K562 (cell line): ENCODE measurements around the gene ALS2CL. TPM values are rescaled to one million over a fixed set of nuclear protein-coding genes. Genes with fewer than 3 reads are reported as not detected.

Experiments used
- ADNP ChIP-seq: fragments of 200-800 bp; sonication (Bioruptor generic); IDR thresholded peaks from 2 replicates; pipeline ENCODE4 v1.6.1; 2016; ENCODE audit warnings: missing genetic modification characterization, missing compliant biosample characterization
- BCL6 ChIP-seq: fragments of 250-450 bp; sonication (Bioruptor Pico); IDR thresholded peaks from 2 replicates; pipeline ENCODE4 v1.4.0; 2020
- CTBP1 ChIP-seq: fragments of 450-650 bp; IDR thresholded peaks from 2 replicates; pipeline ENCODE4 v1.6.1; 2016; ENCODE audit warnings: borderline replicate concordance
- ESRRA ChIP-seq: fragments of 450-650 bp; IDR thresholded peaks from 2 replicates; pipeline ENCODE4 v1.6.1; 2014; ENCODE audit warnings: low read depth, mild to moderate bottlenecking, moderate library complexity, borderline replicate concordance
- ETS1 ChIP-seq: conservative IDR thresholded peaks from 2 replicates; pipeline ENCODE4 v1.6.1; 2011; ENCODE audit warnings: low read depth, mild to moderate bottlenecking, low read length; ENCODE audit not compliant: control insufficient read depth
- KHSRP ChIP-seq: fragments of 450-650 bp; IDR thresholded peaks from 2 replicates; pipeline ENCODE4 v1.6.1; 2017
- NFYB ChIP-seq: IDR thresholded peaks from 2 replicates; pipeline ENCODE4 v1.6.1; 2011; ENCODE audit warnings: mild to moderate bottlenecking, moderate library complexity; ENCODE audit not compliant: insufficient read length; ENCODE audit errors: extremely low read depth
- PHF21A ChIP-seq: fragments of 450-650 bp; IDR thresholded peaks from 2 replicates; pipeline ENCODE4 v1.6.1; 2017; ENCODE audit warnings: low read depth, borderline replicate concordance
- RERE ChIP-seq: sonication (generic); formaldehyde crosslinking; IDR thresholded peaks from 2 replicates; pipeline ENCODE4 v1.8.0; 2023; ENCODE audit warnings: missing genetic modification reagents, mild to moderate bottlenecking, borderline replicate concordance
- SRSF3 ChIP-seq: fragments of 200-400 bp; formaldehyde crosslinking; IDR thresholded peaks from 2 replicates; pipeline ENCODE4 v1.6.1; 2016; ENCODE audit warnings: mild to moderate bottlenecking, low read length, moderate library complexity; ENCODE audit not compliant: insufficient read depth
- TAL1 ChIP-seq: fragments of 450-650 bp; IDR thresholded peaks from 2 replicates; pipeline ENCODE4 v1.6.1; 2016; ENCODE audit warnings: mild to moderate bottlenecking
- THAP7 ChIP-seq: fragments of 250-450 bp; sonication (Bioruptor Pico); IDR thresholded peaks from 2 replicates; pipeline ENCODE4 v1.5.0; 2021
- ZHX1 ChIP-seq: fragments of 150-350 bp; conservative IDR thresholded peaks from 2 replicates; pipeline ENCODE4 v1.6.1; 2014; ENCODE audit warnings: low read length
- ZNF134 ChIP-seq: fragments of 250-450 bp; sonication (Bioruptor Pico); conservative IDR thresholded peaks from 2 replicates; pipeline ENCODE4 v1.4.0; 2020
- ZNF212 ChIP-seq: fragments of 450-650 bp; formaldehyde crosslinking; IDR thresholded peaks from 2 replicates; pipeline ENCODE4 v1.4.0; 2020; ENCODE audit warnings: mild to moderate bottlenecking
- ZNF75A ChIP-seq: fragments of 450-650 bp; formaldehyde crosslinking; IDR thresholded peaks from 2 replicates; pipeline ENCODE4 v1.4.0; 2020; ENCODE audit warnings: mild to moderate bottlenecking
- ZNF77 ChIP-seq: fragments of 250-450 bp; sonication (Bioruptor Pico); IDR thresholded peaks from 2 replicates; pipeline ENCODE4 v1.5.0; 2020
- polyA plus RNA-seq, 8 experiments: library from polyadenylated mRNA; depleted of rRNA in 4 of 8; stranded (reverse) in 5 of 8; unstranded in 3 of 8; fragments of >200 nt; fragmentation: Nextera tagmentation in 2 of 8; fragmentation: Illumina TruSeq in 1 of 8; extraction: Ambion mirVana in 2 of 8; extraction: Trizol in 1 of 8; gene quantifications; 2 replicates each; pipeline versions ENCODE4 v1.2.1 to v1.2.3, GENCODE V29; 2011 to 2014; ENCODE audit warnings: inconsistent platforms in 1 of 8, missing spikeins in 1 of 8
- total RNA-seq, 7 experiments: library from RNA; depleted of rRNA in 6 of 7; stranded (reverse); fragments of >200 nt in 6 of 7; fragmentation: Illumina TruSeq in 2 of 7; extraction: Trizol in 2 of 7; gene quantifications; 2 replicates each; pipeline versions ENCODE4 v1.2.1 to v1.2.3, GENCODE V29; 2011 to 2021; ENCODE audit warnings: low replicate concordance in 1 of 7

ALS2CL gene
- total and polyA plus RNA-seq, 9 of the 15 experiments (the other 6 are each of a cell fraction or from before 2014, with no cell fraction given): 0.03 to 0.13 (median 0.05) TPM; not detected in 3

GRCh38 chr3:46717447-46718231 lies 24.2 kb upstream of the ALS2CL start, which contains the start of gene PRSS50 (continued):
- TF ChIP-seq RERE: no peak
- TF ChIP-seq ZNF77: no peak
- no peak for TF ChIP-seq TAL1
- no peak for TF ChIP-seq BCL6 (CRISPR knock-in tag)
- TF ChIP-seq ZNF212 (CRISPR knock-in tag): no peak
- no peak for TF ChIP-seq ZNF134 (CRISPR knock-in tag)
- TF ChIP-seq ETS1: no peak
- no peak for TF ChIP-seq SRSF3
- TF ChIP-seq THAP7 (CRISPR knock-in tag): no peak
- TF ChIP-seq KHSRP: no peak
- TF ChIP-seq ESRRA: peak; percentile 21; the same call in 1 of the 2 replicates
- TF ChIP-seq NFYB: no peak
- TF ChIP-seq ADNP (tag): no peak
- TF ChIP-seq CTBP1: peak; percentile 51; the same call in 1 of the 2 replicates
- TF ChIP-seq ZHX1: no peak
- TF ChIP-seq ZNF75A: no peak
- TF ChIP-seq PHF21A: no peak
